Tibial nerve (tissue), 4 donors: ENCODE data around the gene SLC26A2. TPM values are rescaled to one million over a fixed set of nuclear protein-coding genes. Genes with fewer than 3 reads are reported as not detected.

Experiments
- DNase-seq, 2 donors: peaks; one replicate each; pipeline ENCODE4 v3.0.0-alpha.2; 2019; ENCODE audit warnings: low spot score in 2 of 2
- H3K27ac ChIP-seq, 4 donors: fragments of 200-600 bp; sonication (generic) in 3 of 4; one replicate each; pipeline ENCODE4 v1.5.1; 2017 to 2019; ENCODE audit warnings: mild to moderate bottlenecking in 1 of 4
- H3K27me3 ChIP-seq, 2 donors: fragments of 200-600 bp; sonication (generic) in 1 of 2; one replicate each; pipeline versions ENCODE4 v1.5.1 to v1.6.0; 2017 to 2019
- H3K36me3 ChIP-seq, 3 donors: fragments of 200-600 bp; sonication (generic); one replicate each; pipeline ENCODE4 v1.5.1; 2018 to 2019
- H3K4me1 ChIP-seq, 4 donors: fragments of 200-600 bp; sonication (generic) in 3 of 4; one replicate each; pipeline ENCODE4 v1.5.1; 2017 to 2019
- H3K4me3 ChIP-seq, 4 donors: fragments of 200-600 bp; sonication (generic) in 3 of 4; one replicate each; pipeline ENCODE4 v1.5.1; 2017 to 2019; ENCODE audit warnings: mild to moderate bottlenecking in 1 of 4, moderate library complexity in 1 of 4
- H3K9me3 ChIP-seq, 4 donors: fragments of 200-600 bp; sonication (generic) in 3 of 4; one replicate each; pipeline ENCODE4 v1.5.1; 2017 to 2019
- EP300 ChIP-seq, 2 donors: sonication (generic); formaldehyde crosslinking; IDR thresholded peaks; one replicate each; pipeline ENCODE4 v1.6.1; 2017; ENCODE audit warnings: antibody characterized with exemption in 2 of 2, mild to moderate bottlenecking in 1 of 2
- POLR2A ChIP-seq, 2 donors: fragments of 450-650 bp; IDR thresholded peaks; one replicate each; pipeline ENCODE4 v1.6.1; 2017; ENCODE audit warnings: antibody characterized with exemption in 2 of 2, mild to moderate bottlenecking in 2 of 2, moderate library complexity in 2 of 2
- WGBS, 2 donors: methylation state at CpG; one replicate each; pipeline ENCODE4 v1.1.5; 2018; 5-methylcytosine and 5-hydroxymethylcytosine counted together
- total RNA-seq, 4 donors: library from RNA; depleted of rRNA; stranded (reverse); fragments of >200 nt; gene quantifications; one replicate each; pipeline ENCODE4 v1.1.0, GENCODE V29; 2016
- TF ChIP-seq, protein P1 (sequence below), 5 experiments: fragments of 200-600 bp in 3 of 5; fragments of 450-650 bp in 2 of 5; sonication (generic) in 3 of 5; IDR thresholded peaks; one replicate each; pipeline ENCODE4 v1.5.1; 2016 to 2019; ENCODE audit warnings: antibody characterized with exemption in 5 of 5, mild to moderate bottlenecking in 3 of 5, moderate library complexity in 2 of 5

Gene SLC26A2
- total RNA-seq, 4 donors from 2014 or later, result 10.2 to 17.9 (median 12.4) TPM

DNA sequence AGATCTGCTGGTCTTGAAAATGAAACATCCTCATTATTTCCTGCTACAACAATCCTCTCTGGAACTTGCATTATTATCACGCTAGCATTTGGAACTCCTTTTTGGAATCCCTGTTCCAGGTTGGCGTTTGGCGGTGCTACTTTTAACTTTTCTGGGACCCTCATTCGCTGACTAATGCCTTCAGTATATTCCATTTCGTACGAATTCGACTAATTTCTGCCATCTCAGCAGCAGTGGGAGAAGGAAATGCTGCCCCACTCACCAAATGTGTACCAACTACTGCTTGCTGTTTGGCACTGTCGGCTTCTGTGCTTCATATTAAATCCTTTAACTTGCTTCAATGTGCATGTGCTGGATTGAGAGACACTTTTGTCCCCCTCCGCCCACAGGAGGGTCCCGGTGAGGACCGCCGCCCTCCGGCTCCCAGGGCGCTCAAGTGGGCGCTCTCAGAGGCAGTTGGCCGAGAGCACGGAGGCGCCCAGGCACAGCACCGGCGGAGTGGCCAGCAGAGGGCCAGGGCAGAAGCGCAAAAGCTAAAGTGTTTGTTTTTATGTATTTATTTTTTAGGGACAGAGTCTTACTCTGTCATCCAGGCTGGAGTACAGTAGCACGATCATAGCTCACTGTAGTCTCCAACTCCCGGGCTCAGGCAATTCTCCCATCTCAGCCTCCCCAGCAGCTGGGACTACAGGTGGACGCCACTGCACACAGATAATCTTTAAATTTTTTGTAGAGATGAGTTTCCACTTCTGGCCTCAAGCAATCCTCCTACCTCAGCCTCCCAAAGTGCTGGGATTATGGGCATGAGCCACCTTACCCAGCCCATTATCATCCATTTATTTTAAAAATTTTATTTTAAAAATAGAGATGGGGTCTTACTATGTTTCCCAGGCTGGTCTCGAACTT, 27.9 kb upstream of the SLC26A2 start:
- TF ChIP-seq EP300 (IDR thresholded peaks at IDR 0.05) (no peak), POLR2A (IDR thresholded peaks at IDR 0.05) (no peak)
- TF ChIP-seq, protein P1, sequence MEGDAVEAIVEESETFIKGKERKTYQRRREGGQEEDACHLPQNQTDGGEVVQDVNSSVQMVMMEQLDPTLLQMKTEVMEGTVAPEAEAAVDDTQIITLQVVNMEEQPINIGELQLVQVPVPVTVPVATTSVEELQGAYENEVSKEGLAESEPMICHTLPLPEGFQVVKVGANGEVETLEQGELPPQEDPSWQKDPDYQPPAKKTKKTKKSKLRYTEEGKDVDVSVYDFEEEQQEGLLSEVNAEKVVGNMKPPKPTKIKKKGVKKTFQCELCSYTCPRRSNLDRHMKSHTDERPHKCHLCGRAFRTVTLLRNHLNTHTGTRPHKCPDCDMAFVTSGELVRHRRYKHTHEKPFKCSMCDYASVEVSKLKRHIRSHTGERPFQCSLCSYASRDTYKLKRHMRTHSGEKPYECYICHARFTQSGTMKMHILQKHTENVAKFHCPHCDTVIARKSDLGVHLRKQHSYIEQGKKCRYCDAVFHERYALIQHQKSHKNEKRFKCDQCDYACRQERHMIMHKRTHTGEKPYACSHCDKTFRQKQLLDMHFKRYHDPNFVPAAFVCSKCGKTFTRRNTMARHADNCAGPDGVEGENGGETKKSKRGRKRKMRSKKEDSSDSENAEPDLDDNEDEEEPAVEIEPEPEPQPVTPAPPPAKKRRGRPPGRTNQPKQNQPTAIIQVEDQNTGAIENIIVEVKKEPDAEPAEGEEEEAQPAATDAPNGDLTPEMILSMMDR (IDR thresholded peaks at IDR 0.05), result peak in 1 of 5 experiments; percentile 28
- Histone ChIP-seq H3K4me1 (peaks cover 0 to 12% (median 2%) of the 10 kb centered on the region in 4 donors), H3K27me3 (no peaks in the 10 kb centered on the region), H3K4me3 (peak overlapping the region in 1 of 4 donors; percentile 11), H3K9me3 (no peaks in the 10 kb centered on the region), H3K27ac (no peak overlapping the region), H3K36me3 (no peaks in the 10 kb centered on the region)
- 64 to 67% methylated on average over 25 of the region's 25 CpGs for WGBS, 2 donors
- no peak for DNase-seq

- H3K9me3 ChIP-seq, result no peaks in the 10 kb centered on the region
- H3K36me3 ChIP-seq, result no peaks in the 10 kb centered on the region
- H3K4me3 ChIP-seq, result no peak overlapping the region
- no peaks in the 10 kb centered on the region for H3K27me3 ChIP-seq
- H3K27ac ChIP-seq, result peak overlapping the region in 2 of 4 donors; percentile 25 to 39
- WGBS, 2 donors, result 48 to 53% methylated on average over 8 of the region's 8 CpGs
- peak in 1 of 2 donors; percentile 10 for DNase-seq
- peaks cover 0 to 17% (median 7%) of the 10 kb centered on the region in 4 donors for H3K4me1 ChIP-seq
- TF ChIP-seq EP300 (IDR thresholded peaks at IDR 0.05), result no peak
- TF ChIP-seq, protein P1 (IDR thresholded peaks at IDR 0.05), result no peak
- no peak for TF ChIP-seq POLR2A (IDR thresholded peaks at IDR 0.05)
Measured at GRCh38 chr5:149935431-149935901, 25.1 kb upstream of the SLC26A2 start.

GRCh38 chr5:149936044-149936699, 24.4 kb upstream of the SLC26A2 start:
- Histone ChIP-seq H3K9me3 (no peaks in the 10 kb centered on the region), H3K27ac (no peak overlapping the region), H3K4me1 (peaks cover 0 to 20% (median 7%) of the 10 kb centered on the region in 4 donors), H3K27me3 (no peaks in the 10 kb centered on the region), H3K36me3 (no peaks in the 10 kb centered on the region), H3K4me3 (no peak overlapping the region)
- TF ChIP-seq EP300 (IDR thresholded peaks at IDR 0.05) (no peak), POLR2A (IDR thresholded peaks at IDR 0.05) (no peak)
- TF ChIP-seq, protein P1 (IDR thresholded peaks at IDR 0.05), result no peak
- no peak for DNase-seq
- 92 to 94% methylated on average over 1 of the region's 1 CpG for WGBS, 2 donors

- H3K27me3 ChIP-seq, result no peaks in the 10 kb centered on the region
- no peak overlapping the region for H3K4me3 ChIP-seq
- H3K36me3 ChIP-seq, result no peaks in the 10 kb centered on the region
- no peaks in the 10 kb centered on the region for H3K9me3 ChIP-seq
- DNase-seq, result no peak
- H3K27ac ChIP-seq, result no peak overlapping the region
- TF ChIP-seq POLR2A (IDR thresholded peaks at IDR 0.05), result no peak
- TF ChIP-seq, protein P1 (IDR thresholded peaks at IDR 0.05), result no peak
- TF ChIP-seq EP300 (IDR thresholded peaks at IDR 0.05), result no peak
- 80 to 93% methylated on average over 3 of the region's 3 CpGs for WGBS, 2 donors
- peaks cover 0 to 25% (median 7%) of the 10 kb centered on the region in 4 donors for H3K4me1 ChIP-seq
Measured at GRCh38 chr5:149936700-149937091, 23.9 kb upstream of the SLC26A2 start.
